NT2/D1 (cell line): ENCODE measurements around the gene UBAC2.

Experiments
- YY1 ChIP-seq: IDR thresholded peaks from 2 replicates; pipeline ENCODE4 v1.6.1; 2011; ENCODE audit not compliant: insufficient read length, insufficient read depth
- ZNF274 ChIP-seq: IDR thresholded peaks from 2 replicates; pipeline ENCODE4 v1.6.1; 2011; ENCODE audit warnings: mild to moderate bottlenecking, low read depth, low read length

DNA sequence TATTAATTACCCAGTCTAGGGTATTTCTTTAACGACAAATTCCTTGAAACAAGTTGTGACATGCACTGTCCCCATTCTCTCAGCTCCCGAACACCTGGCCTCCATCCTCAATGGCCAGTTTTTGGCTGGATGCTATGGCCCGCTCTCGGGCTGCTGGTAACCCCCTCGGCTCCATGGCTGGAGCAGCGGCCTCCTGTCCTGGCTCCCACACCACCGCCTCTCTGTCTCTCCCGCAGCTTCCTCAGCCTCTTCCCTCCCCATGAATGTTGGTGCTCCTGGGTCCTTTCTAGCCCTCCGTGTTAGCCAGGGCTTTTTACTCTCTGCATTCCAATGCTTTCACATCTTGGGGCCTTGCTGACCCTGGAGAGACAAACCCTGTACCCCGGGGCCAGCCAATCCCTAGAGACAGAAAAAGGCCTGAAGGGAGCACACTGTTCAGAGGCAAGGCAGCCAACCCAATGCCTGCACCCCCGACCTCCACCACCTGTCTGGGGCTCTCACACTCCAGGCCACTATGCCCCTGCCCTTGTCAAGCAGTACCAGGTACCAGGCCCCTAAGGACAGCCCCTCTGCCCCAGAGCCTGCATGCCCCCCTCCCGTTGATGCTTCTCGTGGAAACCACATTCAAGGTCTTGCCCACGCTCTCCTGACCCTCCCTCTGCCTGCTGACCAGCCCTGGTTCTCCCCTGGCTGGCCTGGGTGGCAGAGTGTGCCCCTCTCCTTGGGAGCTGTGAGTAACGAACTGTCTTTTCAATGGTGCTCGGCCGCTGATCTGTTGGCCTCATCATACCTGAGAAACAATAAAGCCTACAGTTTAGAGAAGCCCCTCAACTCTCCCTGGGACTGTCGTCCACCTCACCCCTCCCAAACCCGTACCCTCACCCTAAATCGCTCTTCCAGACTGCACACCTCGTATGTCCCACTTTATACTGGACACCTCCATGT, 193.4 kb downstream of the UBAC2 start:
- TF ChIP-seq YY1: no peak
- TF ChIP-seq ZNF274: no peak
